Endometrium (tissue), 2 donors: ENCODE measurements around the gene CDX2.

Experiments used
- FAIRE-seq: peaks from 2 replicates; lab custom pipeline; 2012; peaks lifted over from hg19 to GRCh38; lab: Jason Lieb, UNC
- donor health status: control.
- donor health status: control.

Gene CDX2

DNA sequence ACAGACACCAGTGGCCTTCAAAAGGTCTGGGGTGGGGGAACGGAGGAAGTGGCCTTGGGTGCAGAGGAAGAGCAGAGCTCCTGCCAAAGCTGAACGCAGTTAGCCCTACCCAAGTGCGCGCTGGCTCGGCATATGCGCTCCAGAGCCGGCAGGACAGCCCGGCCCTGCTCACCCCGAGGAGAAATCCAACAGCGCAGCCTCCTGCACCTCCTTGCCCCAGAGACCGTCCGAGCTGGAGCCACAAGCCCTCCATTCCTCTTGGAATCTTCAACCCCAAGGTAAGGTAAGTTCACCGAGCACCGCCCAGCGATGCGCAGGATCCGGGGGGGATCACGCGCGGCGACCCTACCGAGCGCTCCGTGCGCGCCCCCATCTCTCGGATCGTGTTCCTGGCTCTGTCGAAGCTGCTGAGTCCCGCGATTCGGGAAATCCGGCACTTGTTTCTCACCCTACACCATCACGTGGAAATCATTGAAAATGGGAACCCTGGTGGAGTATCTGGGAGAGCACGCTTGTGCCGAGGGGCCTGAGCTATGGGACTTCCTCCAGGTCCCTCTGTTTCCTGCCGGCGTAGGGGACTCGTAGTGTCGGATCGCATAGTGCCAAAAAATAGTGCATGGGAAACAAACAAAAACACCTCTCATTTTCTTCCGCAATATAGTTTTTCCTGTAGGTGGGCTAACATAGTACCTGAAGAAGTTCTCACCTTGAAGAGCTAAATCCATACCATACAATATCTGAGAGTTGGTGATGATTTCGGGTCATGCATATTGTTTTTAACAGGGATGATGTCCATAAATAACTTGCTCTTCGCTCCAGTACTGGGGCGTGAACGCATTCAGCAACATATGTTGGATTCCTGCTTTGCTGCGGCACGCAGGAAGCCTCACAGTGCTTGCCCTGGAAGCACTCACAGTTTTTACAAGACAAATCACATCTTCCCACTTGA lies 40.0 kb downstream of the CDX2 start:
- FAIRE-seq, result no peak

DNA sequence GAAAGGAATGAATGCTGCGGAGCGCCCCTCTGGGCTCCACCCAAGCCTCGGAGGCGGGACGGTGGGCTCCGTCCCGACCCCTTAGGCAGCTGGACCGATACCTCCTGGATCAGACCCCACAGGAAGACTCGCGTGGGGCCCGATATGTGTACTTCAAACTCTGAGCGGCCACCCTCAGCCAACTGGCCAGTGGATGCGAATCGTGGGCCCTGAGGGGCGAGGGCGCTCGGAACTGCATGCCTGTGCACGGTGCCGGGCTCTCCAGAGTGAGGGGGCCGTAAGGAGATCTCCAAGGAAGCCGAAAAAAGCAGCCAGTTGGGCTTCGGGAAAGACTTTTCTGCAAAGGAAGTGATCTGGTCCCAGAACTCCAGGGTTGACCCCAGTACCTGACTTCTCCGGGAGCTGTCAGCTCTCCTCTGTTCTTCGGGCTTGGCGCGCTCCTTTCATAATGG lies 40.7 kb downstream of the CDX2 start:
- no peak for FAIRE-seq

DNA sequence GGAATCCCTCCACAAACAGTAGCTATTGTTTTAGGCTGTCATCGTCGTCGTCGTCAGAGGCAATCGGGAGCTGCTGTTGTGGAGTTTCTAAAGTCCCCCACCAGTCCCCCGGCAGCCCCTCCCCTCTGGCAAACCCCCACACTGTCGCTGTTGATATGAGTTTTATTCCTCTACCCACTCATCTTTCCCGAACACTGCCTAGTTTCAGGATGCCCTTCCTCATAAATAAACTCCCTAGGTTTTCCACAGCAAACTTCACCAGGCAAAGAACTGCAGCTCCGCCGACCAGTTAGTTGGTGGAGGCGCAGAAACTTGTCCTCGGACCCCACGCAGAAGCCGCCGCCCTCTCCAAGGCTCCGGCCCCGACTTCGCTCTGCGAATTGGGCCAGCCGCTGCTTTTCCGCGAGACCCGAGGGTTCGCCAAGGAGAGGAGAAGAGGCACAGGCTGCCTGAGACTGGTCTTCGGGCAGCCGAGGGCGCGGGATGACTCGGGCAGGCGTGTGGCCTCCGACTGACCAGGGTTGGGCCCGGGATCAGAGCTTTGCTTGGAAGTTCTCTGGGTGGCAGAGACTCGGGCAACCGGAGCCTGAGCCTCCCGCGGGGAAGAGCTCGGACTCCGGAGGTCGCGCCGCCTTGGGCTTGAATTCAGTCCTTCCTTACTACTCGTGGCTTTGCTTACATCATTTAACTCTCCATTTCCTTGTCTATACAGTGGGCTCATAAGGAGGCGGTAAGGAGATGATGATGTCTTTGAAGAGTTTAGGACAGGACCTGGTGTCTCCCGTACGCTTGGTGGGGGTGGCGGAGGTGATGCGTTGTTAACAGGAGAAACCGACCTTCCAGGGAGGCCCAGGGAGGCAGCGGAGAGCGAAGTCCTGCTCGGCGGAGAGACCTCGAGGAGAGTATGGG lies 41.4 kb downstream of the CDX2 start:
- FAIRE-seq, result no peak

DNA sequence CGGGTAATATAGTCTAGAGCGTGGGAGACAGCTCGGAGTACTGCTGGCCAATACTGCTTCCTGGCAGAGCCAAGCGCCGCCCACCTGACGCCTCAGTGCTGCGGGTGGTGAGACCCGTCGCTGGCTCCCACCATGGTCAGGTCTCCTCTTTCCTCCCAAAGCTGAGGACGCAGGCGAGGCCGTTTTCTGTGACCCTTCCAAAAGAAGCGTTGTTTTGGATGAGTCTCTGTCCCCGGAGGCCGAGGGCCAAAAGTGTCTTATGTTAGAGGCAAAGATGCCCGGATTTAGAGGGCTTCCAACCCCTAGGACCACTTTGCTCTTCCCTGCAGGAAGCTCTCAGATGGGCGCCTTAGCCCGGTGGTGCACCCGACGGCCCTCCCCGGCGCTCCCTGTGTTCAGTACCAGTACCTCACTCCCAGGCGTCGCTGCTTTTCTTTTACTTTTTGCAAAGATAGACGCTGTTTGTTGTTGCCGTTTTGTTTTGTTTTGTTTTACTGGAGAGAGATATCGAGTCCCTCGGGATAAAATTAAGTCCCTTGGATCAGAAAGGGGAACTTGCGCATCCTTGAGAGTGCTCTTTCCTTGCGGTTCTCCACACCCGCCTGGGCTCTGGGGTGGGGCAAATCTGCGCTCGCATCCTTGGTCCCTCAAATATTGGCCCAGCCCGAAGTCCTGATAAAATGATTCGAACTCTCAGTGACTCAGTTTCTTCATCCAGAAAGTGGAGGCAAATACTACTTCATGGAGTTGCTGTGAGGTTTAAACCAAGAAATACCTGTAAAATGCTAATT lies 42.3 kb downstream of the CDX2 start:
- no peak for FAIRE-seq

DNA sequence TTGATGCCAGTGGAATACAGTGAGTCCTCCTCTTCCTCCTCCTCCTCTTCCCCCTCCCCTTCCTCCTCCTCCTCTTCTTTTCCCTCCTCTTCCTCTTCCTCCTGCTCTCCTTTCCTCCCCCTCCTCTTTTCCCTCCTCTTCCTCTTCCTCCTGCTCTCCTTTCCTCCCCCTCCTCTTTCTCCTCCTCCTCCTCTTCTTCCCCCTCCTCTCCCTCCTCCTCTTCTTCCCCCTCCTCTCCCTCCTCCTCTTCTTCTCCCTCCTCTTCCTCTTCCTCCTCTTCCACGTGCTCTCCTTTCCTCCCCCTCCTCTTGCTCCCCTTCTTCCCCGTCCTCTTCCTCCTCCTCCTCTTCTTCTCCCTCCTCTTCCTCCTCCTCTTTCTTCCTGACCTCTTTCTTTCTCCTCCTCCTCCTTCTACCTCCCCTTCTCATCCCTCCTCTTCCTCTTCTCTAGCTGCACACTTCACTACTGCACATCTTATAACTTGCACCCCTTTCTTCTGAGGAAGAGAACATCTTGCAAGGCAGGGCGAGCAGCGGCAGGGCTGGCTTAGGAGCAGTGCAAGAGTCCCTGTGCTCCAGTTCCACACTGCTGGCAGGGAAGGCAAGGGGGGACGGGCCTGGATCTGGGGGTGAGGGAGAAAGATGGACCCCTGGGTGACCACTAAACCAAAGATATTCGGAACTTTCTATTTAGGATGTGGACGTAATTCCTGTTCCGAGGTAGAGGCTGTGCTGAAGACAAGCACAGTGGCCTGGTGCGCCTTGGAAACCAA lies 43.7 kb downstream of the CDX2 start:
- FAIRE-seq, result no peak

DNA sequence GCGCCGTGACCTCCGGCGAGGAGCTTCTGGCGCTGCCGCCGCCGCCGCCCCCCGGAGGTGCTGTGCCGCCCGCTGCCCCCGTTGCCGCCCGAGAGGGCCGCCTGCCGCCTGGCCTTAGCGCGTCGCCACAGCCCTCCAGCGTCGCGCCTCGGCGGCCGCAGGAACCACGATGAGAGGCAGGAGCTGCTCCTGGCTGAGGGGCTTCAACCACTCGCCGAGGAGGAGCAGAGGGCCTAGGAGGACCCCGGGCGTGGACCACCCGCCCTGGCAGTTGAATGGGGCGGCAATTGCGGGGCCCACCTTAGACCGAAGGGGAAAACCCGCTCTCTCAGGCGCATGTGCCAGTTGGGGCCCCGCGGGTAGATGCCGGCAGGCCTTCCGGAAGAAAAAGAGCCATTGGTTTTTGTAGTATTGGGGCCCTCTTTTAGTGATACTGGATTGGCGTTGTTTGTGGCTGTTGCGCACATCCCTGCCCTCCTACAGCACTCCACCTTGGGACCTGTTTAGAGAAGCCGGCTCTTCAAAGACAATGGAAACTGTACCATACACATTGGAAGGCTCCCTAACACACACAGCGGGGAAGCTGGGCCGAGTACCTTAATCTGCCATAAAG lies 44.5 kb downstream of the CDX2 start:
- FAIRE-seq, result no peak

DNA sequence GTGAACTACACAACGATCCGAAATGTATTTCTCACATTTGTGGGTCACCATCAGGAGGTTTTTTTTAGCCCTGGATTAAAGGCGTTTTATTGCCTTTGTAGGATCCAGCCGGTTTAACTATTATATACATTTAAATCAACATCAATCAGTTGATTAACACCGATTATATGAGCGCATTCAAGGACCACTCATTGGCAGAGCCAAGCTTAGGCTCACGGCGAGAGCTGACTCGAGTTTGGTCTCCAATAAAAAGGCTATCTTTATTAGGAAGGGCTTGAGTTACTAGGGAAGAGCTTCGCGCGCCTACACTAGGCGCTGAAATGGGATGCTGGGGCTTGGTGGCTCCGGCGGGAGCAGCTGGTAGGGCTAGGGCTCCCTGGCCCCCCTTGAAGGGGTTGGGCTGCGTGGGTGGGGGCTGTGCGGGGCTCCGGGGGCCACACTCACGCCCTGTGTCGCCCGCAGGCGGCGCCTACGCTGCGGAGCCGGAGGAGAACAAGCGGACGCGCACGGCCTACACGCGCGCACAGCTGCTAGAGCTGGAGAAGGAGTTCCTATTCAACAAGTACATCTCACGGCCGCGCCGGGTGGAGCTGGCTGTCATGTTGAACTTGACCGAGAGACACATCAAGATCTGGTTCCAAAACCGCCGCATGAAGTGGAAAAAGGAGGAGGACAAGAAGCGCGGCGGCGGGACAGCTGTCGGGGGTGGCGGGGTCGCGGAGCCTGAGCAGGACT lies 45.2 kb downstream of the CDX2 start:
- no peak for FAIRE-seq

DNA sequence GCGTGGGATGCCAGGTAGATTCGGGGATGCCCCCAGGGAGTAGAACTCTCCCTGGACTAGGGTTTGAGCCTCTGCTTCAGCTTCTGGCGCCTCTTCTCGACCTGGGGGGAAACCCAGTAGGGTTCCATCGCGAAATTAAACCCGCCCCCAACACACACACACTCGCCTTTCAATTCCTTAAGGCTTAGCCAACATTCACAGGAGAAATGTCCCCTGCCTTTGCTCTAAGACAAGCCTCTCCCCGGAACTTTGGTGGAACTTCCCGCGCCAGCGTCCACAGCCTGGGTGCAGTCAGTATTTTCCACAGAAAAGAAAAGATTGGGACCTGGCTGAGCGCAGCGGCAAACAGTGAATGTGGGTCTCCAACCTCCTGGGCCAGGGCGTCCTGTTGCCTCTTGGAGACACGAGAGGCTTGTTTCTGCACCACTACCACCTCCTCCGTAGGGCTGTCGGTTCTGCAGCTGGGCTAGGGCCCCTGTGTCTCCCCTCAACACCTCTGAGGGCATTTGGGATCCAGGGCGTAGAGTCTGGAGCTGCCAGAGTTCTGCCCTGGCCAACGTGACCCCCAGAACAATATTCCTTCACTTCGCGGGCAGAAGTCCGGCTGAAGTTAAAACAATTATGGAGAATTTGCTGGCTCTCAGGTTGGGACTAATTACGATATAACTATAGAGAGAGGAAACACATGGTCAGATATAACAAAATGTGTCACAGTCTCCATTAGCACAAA lies 46.1 kb downstream of the CDX2 start:
- no peak for FAIRE-seq

DNA sequence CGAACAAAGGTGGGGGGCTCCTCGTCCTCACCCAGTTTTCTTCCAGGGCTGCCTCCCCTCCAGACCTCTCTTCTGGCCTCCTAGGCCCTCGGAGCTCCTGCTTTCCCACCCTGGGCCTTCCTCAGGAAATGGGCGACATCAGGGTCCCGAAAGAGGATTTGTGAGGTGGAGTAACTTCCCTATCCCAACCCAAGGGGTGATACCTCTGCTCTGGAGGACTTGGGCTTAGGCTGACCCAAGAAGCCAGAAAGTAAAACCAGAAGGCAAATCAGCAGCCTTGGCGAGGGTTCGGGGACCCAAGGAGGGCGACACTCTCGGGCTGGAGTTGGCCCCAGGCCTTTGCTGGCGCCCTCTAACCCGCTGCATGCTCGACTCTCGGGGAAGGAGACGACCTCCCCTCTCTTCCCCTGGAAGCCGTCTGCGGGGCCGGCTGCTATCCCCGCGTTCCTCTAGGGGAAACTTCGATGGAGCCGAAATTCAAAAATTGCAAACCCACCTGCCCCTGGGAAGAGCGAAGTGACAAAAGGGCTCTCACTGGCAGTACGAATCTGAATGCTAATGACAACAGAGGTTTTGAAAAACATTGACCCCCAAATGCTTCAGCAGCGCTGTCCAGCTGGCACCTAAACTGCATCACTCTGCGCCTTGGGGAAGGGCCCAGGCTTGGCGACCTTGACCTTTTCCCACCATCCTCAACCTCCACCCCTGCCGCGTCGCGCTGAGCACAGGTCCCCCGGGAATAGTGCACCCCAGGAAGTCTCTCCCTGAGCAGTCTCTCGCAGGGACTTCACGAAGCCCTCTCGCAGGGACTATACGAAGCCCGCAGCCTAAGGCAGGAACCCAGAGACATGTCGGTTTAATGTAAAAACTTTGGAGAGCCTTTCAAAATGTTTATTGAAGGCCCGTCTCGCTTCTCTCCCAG lies 46.9 kb downstream of the CDX2 start:
- FAIRE-seq, result no peak

DNA sequence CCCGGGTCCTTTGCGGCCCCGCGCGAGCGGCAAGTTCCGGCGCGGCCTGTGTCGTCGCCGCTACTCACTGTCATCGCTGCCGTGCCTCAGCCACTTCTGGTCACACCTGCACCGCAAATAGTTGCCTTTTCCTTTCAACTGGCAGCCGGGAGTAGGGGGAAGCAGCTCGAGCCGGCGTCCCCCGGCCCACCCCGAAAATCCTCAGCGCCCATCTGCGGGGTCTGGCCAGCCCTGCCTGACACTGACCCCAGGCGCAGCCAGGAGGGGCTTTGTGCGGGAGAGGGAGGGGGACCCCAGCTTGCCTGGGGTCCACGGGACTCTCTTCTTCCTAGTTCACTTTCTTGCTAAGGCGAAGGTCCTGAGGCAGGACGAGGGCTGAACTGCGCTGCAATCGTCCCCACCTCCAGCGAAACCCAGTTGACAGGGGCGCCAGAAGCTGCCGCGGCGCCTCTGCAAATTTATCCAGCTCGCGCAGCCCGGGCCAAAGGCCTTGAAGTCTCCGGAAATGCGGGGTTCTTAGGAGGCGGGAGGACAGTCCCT lies 47.6 kb downstream of the CDX2 start:
- FAIRE-seq, result no peak

DNA sequence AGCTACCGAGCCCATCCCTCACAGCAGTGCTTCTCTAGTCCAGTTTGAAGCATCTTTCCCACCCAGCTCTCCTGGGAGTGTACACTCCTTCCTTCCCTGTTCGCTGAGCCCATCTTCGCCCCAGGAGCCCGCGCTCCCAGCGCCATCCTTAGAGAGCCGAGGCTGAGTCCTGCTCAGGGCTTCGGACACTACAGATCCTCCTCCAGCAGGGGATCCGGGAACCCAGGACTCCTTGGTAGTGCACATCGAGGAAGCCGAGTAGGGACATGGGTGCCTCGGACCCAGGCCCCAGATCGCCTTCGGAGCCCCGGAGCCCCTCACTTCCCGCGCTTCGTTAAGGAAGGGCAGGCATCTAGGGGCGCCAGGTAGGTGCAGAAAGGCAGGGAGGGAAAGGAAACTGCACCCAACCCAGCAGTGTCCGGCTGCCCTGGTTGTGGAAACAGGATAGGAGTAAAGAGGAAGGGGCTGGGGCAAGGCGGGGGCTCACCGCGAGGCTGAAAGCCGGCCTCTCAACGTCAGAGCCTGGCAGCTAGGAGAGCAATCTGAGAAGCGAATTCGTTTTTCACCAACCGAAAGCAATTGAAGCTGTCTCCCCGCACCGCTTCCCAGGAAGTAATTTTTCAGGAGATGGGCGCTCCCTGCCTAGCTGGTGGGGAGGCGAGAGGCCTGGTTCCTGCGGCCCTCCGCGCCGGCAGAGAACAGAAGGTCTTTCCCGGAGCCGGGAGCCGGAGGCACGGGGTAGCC lies 48.3 kb downstream of the CDX2 start:
- FAIRE-seq, result no peak

DNA sequence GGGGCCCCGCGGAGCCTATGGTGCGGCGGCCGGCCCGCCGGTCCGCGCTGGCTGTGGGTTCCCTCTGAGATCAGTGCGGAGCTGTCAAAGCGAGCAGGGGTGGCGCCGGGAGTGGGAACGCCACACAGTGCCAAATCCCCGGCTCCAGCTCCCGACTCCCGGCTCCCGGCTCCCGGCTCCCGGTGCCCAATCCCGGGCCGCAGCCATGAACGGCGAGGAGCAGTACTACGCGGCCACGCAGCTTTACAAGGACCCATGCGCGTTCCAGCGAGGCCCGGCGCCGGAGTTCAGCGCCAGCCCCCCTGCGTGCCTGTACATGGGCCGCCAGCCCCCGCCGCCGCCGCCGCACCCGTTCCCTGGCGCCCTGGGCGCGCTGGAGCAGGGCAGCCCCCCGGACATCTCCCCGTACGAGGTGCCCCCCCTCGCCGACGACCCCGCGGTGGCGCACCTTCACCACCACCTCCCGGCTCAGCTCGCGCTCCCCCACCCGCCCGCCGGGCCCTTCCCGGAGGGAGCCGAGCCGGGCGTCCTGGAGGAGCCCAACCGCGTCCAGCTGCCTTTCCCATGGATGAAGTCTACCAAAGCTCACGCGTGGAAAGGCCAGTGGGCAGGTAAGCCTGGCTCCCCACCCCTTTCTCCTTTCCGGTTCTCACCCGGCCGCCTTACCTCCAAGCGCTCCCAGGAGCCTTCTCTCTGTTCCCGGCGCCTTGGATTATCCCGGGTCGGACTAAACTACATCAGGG lies 49.0 kb downstream of the CDX2 start, which contains the start of gene PDX1:
PDX1 (plus strand) TSS at position 67 of the 743 bp plus-strand sequence; CDS start at position 206, 139 bp downstream.
- no peak for FAIRE-seq

DNA sequence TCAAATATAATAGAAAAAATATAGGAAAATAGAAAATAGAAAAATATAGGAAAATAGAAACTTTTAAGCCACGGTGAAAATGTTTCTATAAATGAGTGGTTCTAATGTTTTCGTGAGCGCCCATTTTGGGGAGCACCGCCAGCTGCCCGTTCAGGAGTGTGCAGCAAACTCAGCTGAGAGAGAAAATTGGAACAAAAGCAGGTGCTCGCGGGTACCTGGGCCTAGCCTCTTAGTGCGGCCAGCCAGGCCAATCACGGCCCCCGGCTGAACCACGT lies 49.5 kb downstream of the CDX2 start:
- no peak for FAIRE-seq

DNA sequence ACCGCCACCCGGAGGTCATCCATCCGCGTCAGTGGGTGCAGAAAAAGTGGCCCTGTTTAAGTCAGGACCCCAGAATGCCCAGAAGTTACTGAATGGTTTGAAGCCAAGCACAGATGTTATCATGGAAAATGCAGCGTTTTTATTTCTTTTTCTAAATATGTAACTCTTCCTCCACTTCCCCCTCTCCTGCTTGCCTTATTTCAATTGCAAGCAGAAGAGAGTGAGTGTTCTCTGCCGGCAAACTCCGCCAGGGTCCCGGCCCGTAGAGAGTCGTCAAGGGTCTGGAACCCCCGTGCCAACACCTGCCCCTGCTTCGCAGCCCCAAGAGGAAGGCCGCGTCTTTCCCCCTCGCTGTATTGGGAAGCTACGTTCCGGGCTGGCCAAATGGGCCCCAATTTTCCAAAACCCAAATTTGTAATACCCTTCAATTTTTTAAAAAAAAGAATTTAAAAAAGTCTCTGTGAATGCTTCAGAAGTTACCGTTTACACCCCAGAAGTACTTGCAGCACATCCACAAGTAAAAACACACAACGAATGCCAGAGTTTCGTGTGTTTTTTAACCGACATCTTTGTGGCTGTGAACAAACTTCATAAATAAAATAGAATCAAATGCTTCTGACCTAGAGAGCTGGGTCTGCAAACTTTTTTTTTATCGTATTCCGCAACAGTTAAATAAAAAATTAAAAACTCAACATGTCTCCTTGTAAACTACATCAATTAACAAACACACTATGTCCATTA lies 50.0 kb downstream of the CDX2 start:
- FAIRE-seq, result no peak

DNA sequence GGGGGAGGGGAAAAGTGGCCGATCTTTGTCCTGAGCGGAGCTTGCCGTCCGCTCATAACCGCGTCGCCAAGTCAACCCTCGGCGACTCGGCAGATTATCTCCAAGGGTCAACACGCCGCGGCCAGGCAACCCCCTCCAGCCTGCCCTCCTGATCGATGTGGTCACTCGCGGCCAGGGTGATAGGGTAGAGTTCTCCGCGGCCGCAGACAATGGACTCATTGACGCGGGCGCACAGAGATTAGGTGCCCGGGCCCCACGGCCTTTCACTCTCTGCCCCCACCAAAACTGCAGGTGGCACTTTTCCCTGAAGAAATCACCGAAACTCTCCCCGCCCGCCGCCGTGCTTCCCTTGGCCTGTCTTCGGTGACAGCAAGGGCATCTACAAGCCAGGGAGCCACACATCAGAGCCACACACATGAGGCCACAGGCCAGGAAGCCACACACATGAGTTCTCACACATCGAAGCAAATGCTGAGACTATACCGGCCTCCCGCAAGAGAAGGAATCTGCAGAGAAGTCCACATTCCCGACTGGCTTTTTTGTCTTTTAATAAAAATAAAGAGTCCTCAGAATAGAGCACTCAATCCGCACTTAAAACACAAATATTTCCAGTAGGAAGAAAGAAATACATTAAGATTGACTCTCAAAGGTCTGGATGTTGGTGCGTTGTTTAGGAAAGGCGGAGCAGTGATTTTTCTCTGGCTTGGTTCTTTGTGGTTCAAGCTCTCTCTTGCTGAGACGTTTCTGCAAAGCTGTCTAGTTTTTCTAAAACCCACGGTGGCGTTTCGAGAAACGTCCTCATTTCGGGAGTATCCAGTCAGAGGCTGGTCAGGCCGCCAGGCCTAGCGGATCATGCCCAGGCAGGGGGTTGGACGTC lies 50.8 kb downstream of the CDX2 start:
- FAIRE-seq, result no peak
